K562 (cell line): ENCODE measurements around the gene HMGA1. TPM values are rescaled to one million over a fixed set of nuclear protein-coding genes. Genes with fewer than 3 reads are reported as not detected.

Source experiments
- ATAC-seq: fragments of 200-7000 bp; cut with Tn5 transposase; 3 replicates; pipeline ENCODE4 v1.9.1; 2020; ENCODE audit warnings: moderate library complexity
- BruUV-seq: library from RNA; stranded (reverse); fragments of 400-500 nt; replicated peaks from 2 replicates; lab custom pipeline; 2021; lab: Mats Ljungman, UMichigan
- CTCF ChIA-PET: fragments of 300-600 bp; formaldehyde crosslinking; extraction: SDS; loops from one replicate; lab custom pipeline; 2021; ENCODE audit warnings: low intra/inter-chr PET ratio; lab: Yijun Ruan, JAX
- POLR2A ChIA-PET: fragments of 300-600, 350-650 bp; sonication (Branson Sonifier 250); formaldehyde crosslinking; extraction: SDS; loops from one replicate; lab custom pipeline; 2021; ENCODE audit warnings: antibody characterized with exemption, inconsistent platforms; lab: Yijun Ruan, JAX
- DNase-seq, 4 experiments: peaks; one replicate each; pipeline versions ENCODE4 v3.0.0 to v3.0.0-alpha.2; 2011 to 2018; ENCODE audit warnings: low spot score in 3 of 4, mixed read lengths in 3 of 4; ENCODE audit errors: extremely low read depth in 1 of 4
- FAIRE-seq: peaks from 2 replicates; lab custom pipeline; 2011; peaks lifted over from hg19 to GRCh38; lab: Jason Lieb, UNC
- H2AFZ ChIP-seq: 2 replicates; pipeline ENCODE4 v1.6.0; 2011; ENCODE audit warnings: low read depth, low read length, control low read depth, inconsistent platforms
- H3K27ac ChIP-seq: fragments of 200-600 bp; 3 replicates; pipeline ENCODE4 v1.8.0; 2011; ENCODE audit warnings: low read depth, mild to moderate bottlenecking, control low read depth, inconsistent platforms, low read length, moderate library complexity, mixed read lengths; ENCODE audit errors: extremely low read depth
- H3K27me3 ChIP-seq, 2 experiments: fragments of 300-600 bp in 1 of 2; 2 replicates in 1 of 2; 3 replicates in 1 of 2; pipeline versions ENCODE4 v1.6.0 to v1.8.0; 2011; ENCODE audit warnings: inconsistent platforms in 2 of 2, low read length in 2 of 2, mild to moderate bottlenecking in 1 of 2, mixed read lengths in 1 of 2, moderate library complexity in 1 of 2; ENCODE audit not compliant: control insufficient read depth in 2 of 2, insufficient read depth in 2 of 2
- H3K36me3 ChIP-seq: fragments of 300-600 bp; 3 replicates; pipeline ENCODE4 v1.8.0; 2011; ENCODE audit warnings: mild to moderate bottlenecking, low read length, inconsistent platforms; ENCODE audit not compliant: control insufficient read depth, insufficient read depth
- H3K4me1 ChIP-seq, 2 experiments: fragments of 200-600 bp in 1 of 2; replicated peaks in 1 of 2; 2 replicates in 1 of 2; 3 replicates in 1 of 2; pipeline versions ENCODE4 v1.5.1 to v1.8.0; 2011; ENCODE audit warnings: inconsistent platforms in 2 of 2, low read length in 2 of 2, mild to moderate bottlenecking in 1 of 2, mixed read lengths in 1 of 2, moderate library complexity in 1 of 2; ENCODE audit not compliant: control insufficient read depth in 2 of 2, insufficient read depth in 2 of 2
- H3K4me2 ChIP-seq: 2 replicates; pipeline ENCODE4 v1.6.1; 2011; ENCODE audit warnings: low read length, control low read depth, inconsistent platforms, mixed read lengths; ENCODE audit not compliant: insufficient read depth
- H3K4me3 ChIP-seq: fragments of 200-600 bp; sonication (generic), shearing (Covaris generic); 2 replicates; pipeline ENCODE4 v1.5.1; 2016; ENCODE audit warnings: control low read depth, inconsistent platforms
- H3K79me2 ChIP-seq: fragments of 200-600 bp; 3 replicates; pipeline ENCODE4 v1.8.0; 2011; ENCODE audit warnings: low read length, inconsistent platforms; ENCODE audit not compliant: control insufficient read depth, insufficient read depth
- H3K9ac ChIP-seq, 2 experiments: 2 replicates each; pipeline versions ENCODE4 v1.6.0 to v1.6.1; 2011; ENCODE audit warnings: low read depth in 2 of 2, low read length in 2 of 2, control low read depth in 1 of 2, inconsistent platforms in 1 of 2, mild to moderate bottlenecking in 1 of 2, mixed read lengths in 1 of 2; ENCODE audit not compliant: insufficient read depth in 1 of 2
- H3K9me1 ChIP-seq: one replicate; pipeline ENCODE4 v1.6.0; 2011; ENCODE audit warnings: inconsistent platforms, mild to moderate bottlenecking, low read length, moderate library complexity; ENCODE audit not compliant: control insufficient read depth, insufficient read depth
- H3K9me3 ChIP-seq: replicated peaks from 2 replicates; pipeline ENCODE4 v1.5.1; 2011; ENCODE audit warnings: low read depth, low read length, inconsistent platforms; ENCODE audit not compliant: control insufficient read depth, insufficient read depth
- H4K20me1 ChIP-seq: replicated peaks from 2 replicates; pipeline ENCODE4 v1.6.1; 2011; ENCODE audit warnings: low read length, inconsistent platforms, mixed read lengths; ENCODE audit not compliant: control insufficient read depth, insufficient read depth
- GABPA ChIP-seq: fragments of 200-800 bp; sonication (Bioruptor generic); conservative IDR thresholded peaks from 2 replicates; pipeline ENCODE4 v1.6.1; 2016; ENCODE audit warnings: low read depth, missing genetic modification characterization, missing compliant biosample characterization
- JUND ChIP-seq, 2 experiments: IDR thresholded peaks; 2 replicates in 1 of 2; 3 replicates in 1 of 2; pipeline ENCODE4 v1.6.1; 2011; ENCODE audit warnings: borderline replicate concordance in 2 of 2, low read depth in 2 of 2, low read length in 2 of 2, improper control_type of control experiment in 1 of 2, missing biosample characterization in 1 of 2, missing genetic modification characterization in 1 of 2, missing genetic modification reagents in 1 of 2
- MBD2 ChIP-seq: sonication (generic); IDR thresholded peaks from 2 replicates; pipeline ENCODE4 v1.6.1; 2016; ENCODE audit warnings: low read depth, borderline replicate concordance
- NFE2 ChIP-seq: IDR thresholded peaks from 2 replicates; pipeline ENCODE4 v1.6.1; 2014; ENCODE audit warnings: antibody characterized with exemption, low read depth
- WGBS: fragments of 100-300 bp; shearing (Covaris generic); methylation state at CpG from one replicate; pipeline ENCODE4 v1.1.6; 2016; ENCODE audit warnings: low coverage, mixed read lengths; ENCODE audit not compliant: insufficient coverage; ENCODE audit errors: missing lambda C conversion rate; 5-methylcytosine and 5-hydroxymethylcytosine counted together
- in situ Hi-C: fragments of 300-500 bp; cut with MboI; formaldehyde crosslinking; loops from 4 replicates; pipeline ENCODE4 v1.15.0; 2018; ENCODE audit warnings: inconsistent platforms, mixed read lengths
- intact Hi-C: fragments of 100-400 bp; cut with micrococcal nuclease; formaldehyde crosslinking; loops from 2 replicates; pipeline ENCODE4 v1.14.2; 2022
- polyA plus RNA-seq, 8 experiments: library from polyadenylated mRNA; depleted of rRNA in 4 of 8; stranded (reverse) in 5 of 8; unstranded in 3 of 8; fragments of >200 nt; fragmentation: Nextera tagmentation in 2 of 8; fragmentation: Illumina TruSeq in 1 of 8; extraction: Ambion mirVana in 2 of 8; extraction: Trizol in 1 of 8; gene quantifications; 2 replicates each; pipeline versions ENCODE4 v1.2.1 to v1.2.3, GENCODE V29; 2011 to 2014; ENCODE audit warnings: inconsistent platforms in 1 of 8, missing spikeins in 1 of 8
- total RNA-seq, 7 experiments: library from RNA; depleted of rRNA in 6 of 7; stranded (reverse); fragments of >200 nt in 6 of 7; fragmentation: Illumina TruSeq in 2 of 7; extraction: Trizol in 2 of 7; gene quantifications; 2 replicates each; pipeline versions ENCODE4 v1.2.1 to v1.2.3, GENCODE V29; 2011 to 2021; ENCODE audit warnings: low replicate concordance in 1 of 7

HMGA1 gene
- total and polyA plus RNA-seq, 9 of the 15 experiments (the other 6 are each of a cell fraction or from before 2014, with no cell fraction given): 27.8 to 1,947 (median 594) TPM

DNA sequence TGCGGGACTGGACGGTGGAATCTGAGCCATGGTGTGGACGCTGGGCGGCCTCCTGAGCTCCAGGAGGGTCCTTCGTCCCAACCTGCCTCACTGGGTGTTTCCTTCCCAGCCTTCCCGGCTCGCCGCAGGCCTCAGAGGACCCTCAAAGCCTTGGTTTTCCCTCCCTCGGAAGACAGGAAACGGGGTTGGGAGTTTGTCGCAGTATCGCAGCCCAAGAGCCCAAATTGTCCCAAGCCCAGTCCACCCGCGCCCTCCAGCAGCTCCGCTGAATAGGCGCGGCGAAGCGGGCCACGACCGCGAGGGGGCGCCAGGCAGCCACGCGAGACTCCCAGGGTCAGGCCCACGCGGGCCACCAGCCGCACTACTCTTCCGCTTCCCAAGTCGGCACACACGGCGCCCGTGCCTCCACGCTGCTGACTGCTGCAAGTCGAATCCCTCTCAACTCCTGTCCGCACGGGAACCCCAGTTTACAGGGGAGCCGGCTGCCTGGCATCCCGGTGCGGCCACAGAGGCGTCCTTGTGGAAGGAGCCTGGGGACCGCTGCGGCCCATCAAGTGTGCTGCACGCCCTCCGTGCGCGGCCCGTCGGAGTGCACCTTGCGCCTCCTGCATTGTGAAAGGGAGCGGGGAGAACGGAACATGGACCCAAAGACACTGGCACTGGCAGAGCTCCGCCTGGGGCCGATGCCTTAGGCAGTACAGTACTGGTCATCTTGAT, 40.4 kb upstream of the HMGA1 start (continued):
- TF ChIP-seq NFE2: peak; percentile 30; the same call in 1 of the 2 replicates
- TF ChIP-seq MBD2: no peak; the same call in 1 of the 2 replicates

GRCh38 chr6:34196833-34197195, 39.9 kb upstream of the HMGA1 start:
- no TSS peak for BruUV-seq
- POLR2A ChIA-PET: interaction anchor here (0.5 to 2.2 kb wide), 10 partner anchors 10 to 412 kb away, joined by 3 to 16 read pairs (median 4); partner anchors contain the start of gene HMGA1
- Histone ChIP-seq H3K4me2 (peak overlapping the region; percentile 76), H2AFZ (peak overlapping the region; percentile 99), H3K36me3 (no peaks in the 10 kb centered on the region), H3K9ac (peak overlapping the region; percentile 58 to 83; a peak in 2 of 4 replicates), H3K4me3 (no peak overlapping the region), H3K27me3 (no peaks in the 10 kb centered on the region), H3K9me1 (no peaks in the 10 kb centered on the region), H3K4me1 (peaks cover 13 to 22% of the 10 kb centered on the region in 2 experiments; a peak in 4 of 5 replicates), H3K9me3 (peaks cover 2% of the 10 kb centered on the region; the same call in 1 of the 2 replicates), H3K27ac (peak overlapping the region; percentile 46; the same call in 1 of the 3 replicates), H4K20me1 (no peaks in the 10 kb centered on the region), H3K79me2 (no peaks in the 10 kb centered on the region)
- TF ChIP-seq JUND (IDR thresholded peaks at IDR 0.05; ENCODE audit: borderline replicate concordance, low read depth, low read length) (no peak), JUND (tag; IDR thresholded peaks at IDR 0.05; ENCODE audit: borderline replicate concordance, low read depth, low read length) (no peak), GABPA (0 out of 2 replicates have a peak, but pooled peaks have one; percentile 3)
- FAIRE-seq: no peak
- CTCF ChIA-PET: interaction anchor here (0.6 to 3.2 kb wide), 6 partner anchors 37 to 413 kb away, joined by 3 to 23 read pairs (median 6); partner anchors contain the start of genes HMGA1 and NUDT3
- DNase-seq: peak in 2 of 4 experiments; percentile 45 to 46
- no peak; the same call in 2 of the 3 replicates for ATAC-seq
- in situ Hi-C loops (no loop called here), intact Hi-C loops (loop anchor here (1.0 to 2.0 kb wide), 2 partner anchors 49 to 218 kb away; no protein-coding TSS in a partner anchor)
- 84% methylated on average over 4 of the region's 10 CpGs for WGBS
